Sigmoid colon (tissue), 4 donors: Measurements from ENCODE around the gene TBCE.

ENCODE experiments used
- POLR2AphosphoS5 ChIP-seq, 4 donors: sonication (generic); formaldehyde crosslinking; IDR thresholded peaks; one replicate each; pipeline ENCODE4 v1.6.1; 2017; ENCODE audit warnings: antibody characterized with exemption in 4 of 4
- TF ChIP-seq, protein P1 (sequence below), 4 experiments: fragments of 450-650 bp in 3 of 4; fragments of 200-600 bp in 1 of 4; IDR thresholded peaks; one replicate each; pipeline ENCODE4 v1.5.1; 2016 to 2019; ENCODE audit warnings: antibody characterized with exemption in 4 of 4, mild to moderate bottlenecking in 3 of 4, moderate library complexity in 2 of 4

DNA sequence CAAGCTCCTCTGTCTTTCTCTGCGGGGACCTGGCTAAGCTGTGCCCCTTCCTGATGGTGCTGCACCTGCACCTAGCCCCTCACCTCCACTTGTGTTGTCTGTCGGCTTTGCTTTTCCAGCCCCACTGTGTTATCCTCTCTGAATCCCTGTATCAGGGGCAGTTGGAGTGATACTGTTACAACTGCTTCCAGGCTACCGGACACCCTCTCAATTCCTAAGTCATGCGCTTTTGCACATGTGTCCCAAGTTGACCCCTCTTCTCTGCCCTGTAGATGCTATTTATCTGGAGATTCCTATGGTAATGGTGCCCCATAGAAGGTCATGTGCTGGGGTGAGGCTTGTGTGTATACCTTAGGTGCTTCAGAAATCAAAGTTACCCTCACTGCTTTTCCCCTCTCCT, 58.9 kb downstream of the TBCE start:
- TF ChIP-seq POLR2AphosphoS5 (IDR thresholded peaks at IDR 0.05), result no peak
- TF ChIP-seq, protein P1, sequence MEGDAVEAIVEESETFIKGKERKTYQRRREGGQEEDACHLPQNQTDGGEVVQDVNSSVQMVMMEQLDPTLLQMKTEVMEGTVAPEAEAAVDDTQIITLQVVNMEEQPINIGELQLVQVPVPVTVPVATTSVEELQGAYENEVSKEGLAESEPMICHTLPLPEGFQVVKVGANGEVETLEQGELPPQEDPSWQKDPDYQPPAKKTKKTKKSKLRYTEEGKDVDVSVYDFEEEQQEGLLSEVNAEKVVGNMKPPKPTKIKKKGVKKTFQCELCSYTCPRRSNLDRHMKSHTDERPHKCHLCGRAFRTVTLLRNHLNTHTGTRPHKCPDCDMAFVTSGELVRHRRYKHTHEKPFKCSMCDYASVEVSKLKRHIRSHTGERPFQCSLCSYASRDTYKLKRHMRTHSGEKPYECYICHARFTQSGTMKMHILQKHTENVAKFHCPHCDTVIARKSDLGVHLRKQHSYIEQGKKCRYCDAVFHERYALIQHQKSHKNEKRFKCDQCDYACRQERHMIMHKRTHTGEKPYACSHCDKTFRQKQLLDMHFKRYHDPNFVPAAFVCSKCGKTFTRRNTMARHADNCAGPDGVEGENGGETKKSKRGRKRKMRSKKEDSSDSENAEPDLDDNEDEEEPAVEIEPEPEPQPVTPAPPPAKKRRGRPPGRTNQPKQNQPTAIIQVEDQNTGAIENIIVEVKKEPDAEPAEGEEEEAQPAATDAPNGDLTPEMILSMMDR (IDR thresholded peaks at IDR 0.05), result no peak
